Psoas muscle (tissue), 8 donors: Measurements from ENCODE around the gene PTPN14. TPM values are rescaled to one million over a fixed set of nuclear protein-coding genes. Genes with fewer than 3 reads are reported as not detected.

ENCODE experiments used
- ATAC-seq, 4 donors: fragments of 200-7000 bp; cut with Tn5 transposase; one replicate each; pipeline ENCODE4 v1.9.1; 2020; ENCODE audit warnings: moderate library complexity in 3 of 4, mild to moderate bottlenecking in 2 of 4
- DNase-seq, 2 donors: peaks; one replicate each; pipeline ENCODE4 v3.0.0-alpha.2; 2020
- H3K27ac ChIP-seq: fragments of 200-600 bp; one replicate; pipeline ENCODE4 v1.8.0; 2022
- H3K27me3 ChIP-seq, 3 donors: fragments of 200-600 bp in 1 of 3; one replicate each; pipeline versions ENCODE4 v1.6.1 to v1.8.0; 2013 to 2022; ENCODE audit warnings: low read length in 2 of 3, mild to moderate bottlenecking in 2 of 3, moderate library complexity in 1 of 3; ENCODE audit not compliant: insufficient read depth in 3 of 3
- H3K36me3 ChIP-seq, 2 donors: fragments of 200-600 bp in 1 of 2; one replicate each; pipeline versions ENCODE4 v1.6.1 to v1.8.0; 2013 to 2022; ENCODE audit warnings: low read depth in 1 of 2, mild to moderate bottlenecking in 1 of 2, moderate library complexity in 1 of 2; ENCODE audit not compliant: insufficient read depth in 1 of 2
- H3K4me1 ChIP-seq: fragments of 200-600 bp; one replicate; pipeline ENCODE4 v1.8.0; 2022
- H3K4me3 ChIP-seq: fragments of 200-600 bp; one replicate; pipeline ENCODE4 v1.8.0; 2022; ENCODE audit warnings: mild to moderate bottlenecking
- H3K9me3 ChIP-seq: fragments of 200-600 bp; one replicate; pipeline ENCODE4 v1.8.0; 2022
- WGBS, 3 donors: extraction: QIAGEN DNeasy Blood & Tissue Kit; methylation state at CpG; one replicate each; pipeline versions ENCODE4 v1.1.6 to v1.1.7; 2013; 5-methylcytosine and 5-hydroxymethylcytosine counted together
- intact Hi-C, 2 donors: fragments of 100-400 bp; cut with DNase I; formaldehyde crosslinking; loops; one replicate each; pipeline versions ENCODE4 v1.11.0 to v1.14.2; 2022
- polyA plus RNA-seq, 3 donors: library from polyadenylated mRNA; stranded (reverse); fragments of 200-250 nt; gene quantifications; one replicate each; pipeline ENCODE4 v1.2.3, GENCODE V29; 2013
- total RNA-seq, 4 donors: library from RNA; stranded (reverse); fragmentation: NEBNext Ultra II Directional in 2 of 4; extraction: Animal tissue kit (Norgen Biotek cat#: 25700) in 2 of 4; gene quantifications; one replicate each; pipeline versions ENCODE4 v1.2.1 to v1.2.4, GENCODE V29; 2021 to 2023
- TF ChIP-seq, protein P1 (sequence below): fragments of 200-600 bp; IDR thresholded peaks from one replicate; pipeline ENCODE4 v1.8.0; 2022; ENCODE audit warnings: antibody characterized with exemption
- donor health status: healthy with polysubstance abuse.
- donor health status: DM: no; HTN: no; CAD: no; lungs with moderate emphysema.
- donor health status: Bipolar disorder and iron deficiency.
- donor health status: healthy.
- donor health status: DM: yes; HTN: yes; CAD: no.
- donor health status: DM: no; HTN: no; CAD: no.
- donor health status: DM: no; HTN: no; CAD: no.
- donor health status: DM: yes; HTN: yes; CAD: no.

The PTPN14 gene
- total and polyA plus RNA-seq, 7 donors: 7.2 to 106 (median 50.8) TPM

DNA sequence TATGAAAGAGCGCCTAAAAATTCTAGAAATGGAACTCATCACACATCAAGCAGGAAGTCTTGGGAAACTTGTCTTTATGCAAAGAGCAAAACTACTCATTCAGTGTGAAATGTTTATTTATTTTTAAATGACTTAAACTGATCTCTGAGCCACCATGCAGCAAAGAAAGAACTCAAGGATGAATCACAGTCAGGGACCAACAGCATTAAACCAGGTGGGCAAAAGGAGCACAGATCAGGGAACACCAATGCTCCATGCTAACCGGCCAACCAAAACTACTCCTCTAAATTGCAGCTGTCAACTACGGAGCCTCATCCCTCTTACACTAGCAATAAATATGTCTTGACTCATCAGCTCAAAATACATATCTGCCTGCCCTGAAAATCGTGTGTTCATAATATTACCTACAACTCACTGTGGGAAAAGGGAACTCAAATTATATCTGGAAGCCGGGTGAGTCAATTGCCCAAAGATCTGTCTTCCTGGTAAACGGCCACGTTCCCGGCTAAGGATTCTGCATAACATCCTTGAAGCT is 129.2 kb downstream of the PTPN14 start:
- Histone ChIP-seq H3K36me3 (no peaks in the 10 kb centered on the region), H3K9me3 (no peaks in the 10 kb centered on the region), H3K27ac (peak overlapping the region; percentile 89), H3K27me3 (no peaks in the 10 kb centered on the region), H3K4me1 (peaks cover 84% of the 10 kb centered on the region), H3K4me3 (peak overlapping the region; percentile 45)
- intact Hi-C loops: no loop called here
- DNase-seq (no peak), ATAC-seq (peak; percentile 92 to 96 (median 96))
- TF ChIP-seq, protein P1, sequence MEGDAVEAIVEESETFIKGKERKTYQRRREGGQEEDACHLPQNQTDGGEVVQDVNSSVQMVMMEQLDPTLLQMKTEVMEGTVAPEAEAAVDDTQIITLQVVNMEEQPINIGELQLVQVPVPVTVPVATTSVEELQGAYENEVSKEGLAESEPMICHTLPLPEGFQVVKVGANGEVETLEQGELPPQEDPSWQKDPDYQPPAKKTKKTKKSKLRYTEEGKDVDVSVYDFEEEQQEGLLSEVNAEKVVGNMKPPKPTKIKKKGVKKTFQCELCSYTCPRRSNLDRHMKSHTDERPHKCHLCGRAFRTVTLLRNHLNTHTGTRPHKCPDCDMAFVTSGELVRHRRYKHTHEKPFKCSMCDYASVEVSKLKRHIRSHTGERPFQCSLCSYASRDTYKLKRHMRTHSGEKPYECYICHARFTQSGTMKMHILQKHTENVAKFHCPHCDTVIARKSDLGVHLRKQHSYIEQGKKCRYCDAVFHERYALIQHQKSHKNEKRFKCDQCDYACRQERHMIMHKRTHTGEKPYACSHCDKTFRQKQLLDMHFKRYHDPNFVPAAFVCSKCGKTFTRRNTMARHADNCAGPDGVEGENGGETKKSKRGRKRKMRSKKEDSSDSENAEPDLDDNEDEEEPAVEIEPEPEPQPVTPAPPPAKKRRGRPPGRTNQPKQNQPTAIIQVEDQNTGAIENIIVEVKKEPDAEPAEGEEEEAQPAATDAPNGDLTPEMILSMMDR: no peak
- WGBS, 3 donors: 41 to 54% (median 41%) methylated on average over 8 of the region's 8 CpGs

DNA sequence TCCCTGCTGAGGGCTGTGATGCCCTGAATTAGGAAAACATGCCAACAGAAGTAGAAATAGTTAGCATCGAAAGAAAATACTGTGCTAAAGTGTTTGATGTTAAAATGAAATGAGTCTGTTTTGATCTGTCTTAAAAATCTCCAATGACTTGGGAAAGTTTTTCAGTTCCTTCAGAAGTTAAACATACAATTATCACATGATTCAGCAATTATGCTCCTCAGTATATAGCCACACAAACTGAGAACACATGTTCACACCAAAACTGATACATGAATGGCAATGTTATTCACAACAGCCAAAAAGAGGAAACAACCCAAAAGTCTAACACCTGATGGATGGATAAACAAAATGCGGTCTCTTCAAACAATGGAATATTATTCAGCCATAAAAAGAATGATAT is 130.6 kb downstream of the PTPN14 start:
- ATAC-seq (no peak), DNase-seq (no peak)
- H3K27ac ChIP-seq: no peak overlapping the region
- H3K27me3 ChIP-seq: no peaks in the 10 kb centered on the region
- WGBS, 3 donors: 49 to 90% (median 82%) methylated on average over 2 of the region's 2 CpGs
- H3K36me3 ChIP-seq: no peaks in the 10 kb centered on the region
- H3K4me1 ChIP-seq: peaks cover 86% of the 10 kb centered on the region
- TF ChIP-seq, protein P1: no peak
- H3K9me3 ChIP-seq: no peaks in the 10 kb centered on the region
- H3K4me3 ChIP-seq: no peak overlapping the region
- intact Hi-C loops: no loop called here

DNA sequence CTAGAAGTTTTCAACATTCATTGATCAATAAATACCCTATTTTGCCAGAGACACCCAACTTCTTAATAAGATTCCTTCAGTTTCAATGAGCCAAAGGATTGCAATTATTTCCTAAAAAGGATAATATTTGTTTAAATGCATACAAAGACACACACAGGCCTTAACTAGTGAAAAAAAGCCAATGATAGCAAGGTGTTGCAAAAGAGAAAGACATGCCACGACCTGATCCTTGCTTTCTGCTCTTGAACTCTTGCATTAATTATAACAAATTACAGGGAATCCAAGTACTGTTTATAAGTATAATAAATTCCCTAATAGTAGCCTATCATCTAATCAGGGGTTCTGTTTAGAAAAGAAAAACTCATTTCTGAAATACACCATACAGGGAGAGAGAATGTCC is 131.1 kb downstream of the PTPN14 start:
- no peak overlapping the region for H3K27ac ChIP-seq
- H3K27me3 ChIP-seq: no peaks in the 10 kb centered on the region
- 65 to 79% (median 77%) methylated on average over 1 of the region's 1 CpG for WGBS, 3 donors
- no peak overlapping the region for H3K4me3 ChIP-seq
- intact Hi-C loops: no loop called here
- DNase-seq: no peak
- no peaks in the 10 kb centered on the region for H3K36me3 ChIP-seq
- no peak for ATAC-seq
- peaks cover 86% of the 10 kb centered on the region for H3K4me1 ChIP-seq
- TF ChIP-seq, protein P1: no peak
- no peaks in the 10 kb centered on the region for H3K9me3 ChIP-seq

DNA sequence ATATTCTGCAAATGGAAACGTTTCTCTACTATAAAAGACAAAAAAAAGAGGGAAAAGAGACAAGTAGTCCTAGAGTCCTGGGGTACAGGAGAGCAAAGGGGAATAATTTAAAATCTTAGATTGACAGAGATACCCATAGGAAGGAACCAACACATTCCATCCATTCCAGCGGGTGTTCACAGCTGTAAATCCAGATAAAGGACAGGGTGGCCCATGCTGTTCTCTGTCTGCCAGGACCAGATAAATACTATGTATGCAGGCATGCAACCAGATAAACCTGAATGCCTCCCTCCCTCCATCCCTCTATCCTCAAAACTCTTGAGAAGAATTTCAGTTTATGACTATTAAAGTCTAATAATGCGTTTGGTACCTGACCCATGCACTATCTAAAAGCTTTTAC is 131.8 kb downstream of the PTPN14 start:
- Histone ChIP-seq H3K36me3 (peaks cover 0 to 2% of the 10 kb centered on the region in 2 donors), H3K9me3 (no peaks in the 10 kb centered on the region), H3K4me3 (no peak overlapping the region), H3K27ac (no peak overlapping the region), H3K4me1 (peaks cover 84% of the 10 kb centered on the region), H3K27me3 (no peaks in the 10 kb centered on the region)
- DNase-seq (no peak), ATAC-seq (no peak)
- TF ChIP-seq, protein P1: no peak
- intact Hi-C loops: loop anchor here in 1 of 2 donors (5.0 kb wide), 1 partner anchor 133 kb away; the partner anchor contains the start of gene PTPN14
- WGBS, 3 donors: 48 to 69% (median 59%) methylated on average over 3 of the region's 3 CpGs

DNA sequence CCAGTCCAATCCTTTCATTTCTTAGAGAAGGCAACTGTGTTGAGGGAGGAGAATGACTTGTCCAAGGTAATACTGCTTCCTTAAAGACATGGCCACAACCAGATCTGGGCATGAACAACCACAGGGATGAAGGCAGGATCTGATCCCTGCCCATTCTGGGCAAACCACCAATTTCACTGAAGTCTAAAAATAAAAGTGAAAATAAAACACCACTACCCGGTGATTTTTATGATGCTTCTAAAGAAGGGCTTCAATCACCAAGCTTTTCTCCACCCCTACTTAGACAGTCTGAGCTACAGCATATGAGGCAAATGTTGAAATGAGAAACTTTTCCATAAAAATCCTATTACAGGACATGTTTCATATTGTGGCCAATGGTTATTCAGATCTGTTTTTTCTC is 133.0 kb downstream of the PTPN14 start:
- Histone ChIP-seq H3K36me3 (peaks cover 0 to 2% of the 10 kb centered on the region in 2 donors), H3K4me3 (peak overlapping the region; percentile 11), H3K27ac (peak overlapping the region; percentile 27), H3K27me3 (no peaks in the 10 kb centered on the region), H3K4me1 (peaks cover 77% of the 10 kb centered on the region), H3K9me3 (no peaks in the 10 kb centered on the region)
- ATAC-seq: no peak
- intact Hi-C loops: loop anchor here in 1 of 2 donors (5.0 kb wide), 1 partner anchor 134 kb away; the partner anchor contains the start of gene PTPN14
- no peak for DNase-seq
- 3% methylated on average over 1 of the region's 1 CpG for WGBS, 3 donors
- TF ChIP-seq, protein P1: no peak
